Lung (tissue), 12 donors: ENCODE measurements around the gene MICAL2. TPM values are rescaled to one million over a fixed set of nuclear protein-coding genes. Genes with fewer than 3 reads are reported as not detected.

Experiments used
- ATAC-seq: fragments of 200-7000 bp; cut with Tn5 transposase; one replicate; pipeline ENCODE4 v1.9.1; 2020; ENCODE audit warnings: moderate number of reproducible peaks; ENCODE audit not compliant: insufficient read depth, low FRiP score
- DNase-seq, 3 donors: peaks; one replicate each; pipeline ENCODE4 v3.0.0-alpha.2; 2013 to 2017
- H3K27ac ChIP-seq, 2 donors: one replicate each; pipeline ENCODE4 v1.5.1; 2013; ENCODE audit warnings: mild to moderate bottlenecking in 2 of 2, moderate library complexity in 2 of 2, control low read depth in 1 of 2, inconsistent platforms in 1 of 2, low read depth in 1 of 2, low read length in 1 of 2
- H3K27me3 ChIP-seq, 3 donors: one replicate each; pipeline ENCODE4 v1.5.1; 2013; ENCODE audit warnings: low read length in 2 of 3; ENCODE audit not compliant: control insufficient read depth in 3 of 3, insufficient read depth in 3 of 3
- H3K36me3 ChIP-seq, 4 donors: one replicate each; pipeline ENCODE4 v1.5.1; 2013; ENCODE audit warnings: low read length in 4 of 4, mild to moderate bottlenecking in 1 of 4, moderate library complexity in 1 of 4; ENCODE audit not compliant: control insufficient read depth in 4 of 4, insufficient read depth in 4 of 4
- H3K4me1 ChIP-seq, 5 donors: one replicate each; pipeline ENCODE4 v1.5.1; 2013; ENCODE audit warnings: low read length in 5 of 5, mild to moderate bottlenecking in 2 of 5, moderate library complexity in 1 of 5; ENCODE audit not compliant: control insufficient read depth in 5 of 5, insufficient read depth in 5 of 5
- H3K4me3 ChIP-seq: one replicate; pipeline ENCODE4 v1.5.1; 2013; ENCODE audit warnings: mild to moderate bottlenecking, control low read depth, moderate library complexity
- H3K9ac ChIP-seq, 2 donors: one replicate each; pipeline ENCODE4 v1.5.1; 2013; ENCODE audit warnings: low read length in 2 of 2, control low read depth in 1 of 2; ENCODE audit not compliant: insufficient read depth in 1 of 2
- H3K9me3 ChIP-seq, 4 donors: one replicate each; pipeline ENCODE4 v1.5.1; 2013; ENCODE audit warnings: low read length in 3 of 4, mild to moderate bottlenecking in 1 of 4, moderate library complexity in 1 of 4; ENCODE audit not compliant: control insufficient read depth in 4 of 4, insufficient read depth in 3 of 4
- WGBS, 2 donors: extraction: QIAGEN DNeasy Blood & Tissue Kit; methylation state at CpG; one replicate each; pipeline ENCODE4 v1.1.7; 2013; 5-methylcytosine and 5-hydroxymethylcytosine counted together
- polyA plus RNA-seq, 2 donors: library from polyadenylated mRNA; stranded (reverse); fragments of 200-250 nt; gene quantifications; one replicate each; pipeline ENCODE4 v1.2.1, GENCODE V29; 2013
- total RNA-seq, 2 donors: library from RNA; depleted of rRNA in 1 of 2; stranded (reverse); fragments of >200 nt in 1 of 2; gene quantifications; one replicate each; pipeline ENCODE4 v1.2.1, GENCODE V29; 2014 to 2021
- TF ChIP-seq, protein P1 (sequence below): IDR thresholded peaks from 2 replicates; pipeline ENCODE4 v1.5.1; 2012; ENCODE audit warnings: mild to moderate bottlenecking; ENCODE audit errors: control extremely low read depth, extremely low read depth
- donor health status: control.
- donor health status: control.
- donor health status: Bipolar disorder and iron deficiency.
- donor health status: healthy.
- donor health status: DM: yes; HTN: yes; CAD: no.

MICAL2 gene
- total and polyA plus RNA-seq, 4 donors, result 38.2 to 218 (median 99.6) TPM

DNA sequence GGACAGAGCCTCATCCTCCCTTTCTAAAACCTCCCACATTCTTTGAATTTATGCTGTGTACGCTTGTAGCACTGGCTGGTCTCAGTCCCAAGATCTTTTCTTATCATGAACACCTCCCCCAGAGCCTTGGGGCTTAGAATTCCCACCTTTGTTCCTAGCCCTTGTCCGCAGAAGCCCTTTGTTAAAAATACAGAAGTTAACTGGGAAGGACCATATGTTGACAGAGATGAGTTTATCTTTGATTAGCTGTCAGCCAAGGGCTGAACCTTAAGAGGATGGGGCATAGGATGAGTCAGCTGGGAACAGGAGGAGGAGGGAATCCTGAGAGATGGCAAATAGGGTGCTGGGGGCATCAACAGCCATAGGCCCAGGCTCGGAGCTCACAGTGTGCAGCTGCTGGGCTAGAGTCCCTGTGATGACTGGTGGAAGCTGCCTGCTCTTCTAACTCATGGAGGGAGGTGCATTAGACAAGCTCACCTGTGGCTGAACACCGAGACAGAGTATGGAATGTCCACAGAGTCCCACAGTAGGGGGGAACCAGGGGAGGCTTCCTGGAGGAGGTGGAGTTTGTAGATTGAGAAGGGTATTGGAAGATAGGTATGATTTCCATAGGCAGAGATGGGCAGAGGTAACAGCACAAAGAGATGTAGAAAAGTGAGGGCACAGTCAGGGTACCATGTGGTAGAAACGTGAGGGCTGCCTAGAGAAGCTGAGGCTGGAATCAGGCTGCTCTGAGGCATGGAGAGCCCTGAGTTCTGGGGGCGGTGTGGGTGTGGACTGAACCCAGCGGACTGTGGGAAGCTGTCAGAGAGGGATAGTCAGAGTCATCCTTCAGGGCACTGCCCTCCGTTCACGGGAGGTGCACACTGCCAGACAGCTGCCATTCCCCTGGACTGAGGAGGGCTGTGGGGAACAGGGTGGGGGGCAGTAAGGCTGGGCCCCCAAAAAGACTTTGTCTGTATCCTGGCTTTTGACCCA is 9.9 kb downstream of the MICAL2 start:
- Histone ChIP-seq H3K27me3 (no peaks in the 10 kb centered on the region), H3K36me3 (peaks cover 0 to 7% (median 0%) of the 10 kb centered on the region in 4 donors), H3K4me1 (peaks cover 14 to 52% (median 35%) of the 10 kb centered on the region in 5 donors), H3K4me3 (no peak overlapping the region), H3K9me3 (no peaks in the 10 kb centered on the region), H3K27ac (peak overlapping the region in 1 of 2 donors; percentile 37), H3K9ac (no peak overlapping the region)
- 83 to 85% methylated on average over 9 of the region's 9 CpGs for WGBS, 2 donors
- ATAC-seq (no peak), DNase-seq (no peak)
- TF ChIP-seq, protein P1, sequence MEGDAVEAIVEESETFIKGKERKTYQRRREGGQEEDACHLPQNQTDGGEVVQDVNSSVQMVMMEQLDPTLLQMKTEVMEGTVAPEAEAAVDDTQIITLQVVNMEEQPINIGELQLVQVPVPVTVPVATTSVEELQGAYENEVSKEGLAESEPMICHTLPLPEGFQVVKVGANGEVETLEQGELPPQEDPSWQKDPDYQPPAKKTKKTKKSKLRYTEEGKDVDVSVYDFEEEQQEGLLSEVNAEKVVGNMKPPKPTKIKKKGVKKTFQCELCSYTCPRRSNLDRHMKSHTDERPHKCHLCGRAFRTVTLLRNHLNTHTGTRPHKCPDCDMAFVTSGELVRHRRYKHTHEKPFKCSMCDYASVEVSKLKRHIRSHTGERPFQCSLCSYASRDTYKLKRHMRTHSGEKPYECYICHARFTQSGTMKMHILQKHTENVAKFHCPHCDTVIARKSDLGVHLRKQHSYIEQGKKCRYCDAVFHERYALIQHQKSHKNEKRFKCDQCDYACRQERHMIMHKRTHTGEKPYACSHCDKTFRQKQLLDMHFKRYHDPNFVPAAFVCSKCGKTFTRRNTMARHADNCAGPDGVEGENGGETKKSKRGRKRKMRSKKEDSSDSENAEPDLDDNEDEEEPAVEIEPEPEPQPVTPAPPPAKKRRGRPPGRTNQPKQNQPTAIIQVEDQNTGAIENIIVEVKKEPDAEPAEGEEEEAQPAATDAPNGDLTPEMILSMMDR, result no peak

DNA sequence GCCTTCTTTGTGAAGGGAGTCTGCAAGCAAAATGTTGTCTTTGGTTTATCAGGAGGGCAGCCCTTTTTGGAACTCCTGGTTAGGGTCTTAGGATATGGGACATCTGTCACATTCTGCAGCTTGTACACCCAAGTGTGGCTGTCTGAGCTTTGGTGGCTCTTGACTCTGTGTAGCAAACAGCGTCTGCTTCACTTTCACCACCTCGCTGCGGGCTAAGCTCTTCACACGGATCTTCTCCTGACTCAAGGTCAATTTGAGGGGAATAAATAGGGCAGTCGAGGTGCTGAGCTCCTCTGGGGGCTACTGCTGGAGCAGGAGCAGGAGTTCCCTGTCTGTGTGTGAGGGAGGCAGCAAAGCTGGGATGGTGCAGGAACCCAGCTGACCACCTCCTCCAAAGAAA is 10.6 kb downstream of the MICAL2 start:
- peaks cover 14 to 58% (median 38%) of the 10 kb centered on the region in 5 donors for H3K4me1 ChIP-seq
- 72 to 82% methylated on average over 5 of the region's 5 CpGs for WGBS, 2 donors
- no peak for DNase-seq

GRCh38 chr11:12121517-12121916 is 11.1 kb downstream of the MICAL2 start:
- no peak for DNase-seq
- no peak overlapping the region for H3K27ac ChIP-seq

More for the DNA sequence above, 10.6 kb downstream of the MICAL2 start:
- TF ChIP-seq, protein P1, result no peak
- Histone ChIP-seq H3K9me3 (no peaks in the 10 kb centered on the region), H3K4me3 (no peak overlapping the region), H3K9ac (no peak overlapping the region), H3K27ac (peak overlapping the region in 1 of 2 donors; percentile 37), H3K27me3 (no peaks in the 10 kb centered on the region), H3K36me3 (peaks cover 0 to 7% (median 0%) of the 10 kb centered on the region in 4 donors)
- no peak for ATAC-seq

More at GRCh38 chr11:12121517-12121916, 11.1 kb downstream of the MICAL2 start:
- Histone ChIP-seq H3K27me3 (no peaks in the 10 kb centered on the region), H3K9ac (no peak overlapping the region), H3K4me1 (peaks cover 14 to 59% (median 41%) of the 10 kb centered on the region in 5 donors), H3K9me3 (no peaks in the 10 kb centered on the region), H3K36me3 (peaks cover 0 to 7% (median 0%) of the 10 kb centered on the region in 4 donors), H3K4me3 (no peak overlapping the region)
- no peak for ATAC-seq
- 90 to 91% methylated on average over 5 of the region's 5 CpGs for WGBS, 2 donors
- TF ChIP-seq, protein P1, result no peak
